Tibial nerve (tissue), 4 donors: ENCODE results near the gene ABHD11. TPM values are rescaled to one million over a fixed set of nuclear protein-coding genes. Genes with fewer than 3 reads are reported as not detected.

Experiments
- DNase-seq, 2 donors: peaks; one replicate each; pipeline ENCODE4 v3.0.0-alpha.2; 2019; ENCODE audit warnings: low spot score in 2 of 2
- H3K27ac ChIP-seq, 4 donors: fragments of 200-600 bp; sonication (generic) in 3 of 4; one replicate each; pipeline ENCODE4 v1.5.1; 2017 to 2019; ENCODE audit warnings: mild to moderate bottlenecking in 1 of 4
- H3K27me3 ChIP-seq, 2 donors: fragments of 200-600 bp; sonication (generic) in 1 of 2; one replicate each; pipeline versions ENCODE4 v1.5.1 to v1.6.0; 2017 to 2019
- H3K36me3 ChIP-seq, 3 donors: fragments of 200-600 bp; sonication (generic); one replicate each; pipeline ENCODE4 v1.5.1; 2018 to 2019
- H3K4me1 ChIP-seq, 4 donors: fragments of 200-600 bp; sonication (generic) in 3 of 4; one replicate each; pipeline ENCODE4 v1.5.1; 2017 to 2019
- H3K4me3 ChIP-seq, 4 donors: fragments of 200-600 bp; sonication (generic) in 3 of 4; one replicate each; pipeline ENCODE4 v1.5.1; 2017 to 2019; ENCODE audit warnings: mild to moderate bottlenecking in 1 of 4, moderate library complexity in 1 of 4
- H3K9me3 ChIP-seq, 4 donors: fragments of 200-600 bp; sonication (generic) in 3 of 4; one replicate each; pipeline ENCODE4 v1.5.1; 2017 to 2019
- CTCF ChIP-seq, 5 experiments: fragments of 200-600 bp in 3 of 5; fragments of 450-650 bp in 2 of 5; sonication (generic) in 3 of 5; IDR thresholded peaks; one replicate each; pipeline ENCODE4 v1.5.1; 2016 to 2019; ENCODE audit warnings: antibody characterized with exemption in 5 of 5, mild to moderate bottlenecking in 3 of 5, moderate library complexity in 2 of 5
- EP300 ChIP-seq, 2 donors: sonication (generic); formaldehyde crosslinking; IDR thresholded peaks; one replicate each; pipeline ENCODE4 v1.6.1; 2017; ENCODE audit warnings: antibody characterized with exemption in 2 of 2, mild to moderate bottlenecking in 1 of 2
- POLR2A ChIP-seq, 2 donors: fragments of 450-650 bp; IDR thresholded peaks; one replicate each; pipeline ENCODE4 v1.6.1; 2017; ENCODE audit warnings: antibody characterized with exemption in 2 of 2, mild to moderate bottlenecking in 2 of 2, moderate library complexity in 2 of 2
- WGBS, 2 donors: methylation state at CpG; one replicate each; pipeline ENCODE4 v1.1.5; 2018; 5-methylcytosine and 5-hydroxymethylcytosine counted together
- total RNA-seq, 4 donors: library from RNA; depleted of rRNA; stranded (reverse); fragments of >200 nt; gene quantifications; one replicate each; pipeline ENCODE4 v1.1.0, GENCODE V29; 2016

The ABHD11 gene
- total RNA-seq, 4 donors from 2014 or later: 7.5 to 19.2 (median 10.9) TPM

GRCh38 chr7:73761854-73762658 lies 23.5 kb upstream of the ABHD11 start:
- H3K27ac ChIP-seq: no peak overlapping the region
- TF ChIP-seq CTCF (IDR thresholded peaks at IDR 0.05) (no peak), EP300 (IDR thresholded peaks at IDR 0.05) (no peak), POLR2A (IDR thresholded peaks at IDR 0.05) (no peak)
- H3K4me3 ChIP-seq: no peak overlapping the region
- no peaks in the 10 kb centered on the region for H3K4me1 ChIP-seq
- no peaks in the 10 kb centered on the region for H3K9me3 ChIP-seq
- no peaks in the 10 kb centered on the region for H3K36me3 ChIP-seq
- no peaks in the 10 kb centered on the region for H3K27me3 ChIP-seq
- no peak for DNase-seq
- WGBS, 2 donors: 43 to 45% methylated on average over 7 to 8 of the region's 8 CpGs

- H3K4me3 ChIP-seq: no peak overlapping the region
- DNase-seq: no peak
- H3K27me3 ChIP-seq: no peaks in the 10 kb centered on the region
- H3K27ac ChIP-seq: peak overlapping the region in 1 of 4 donors; percentile 47
- no peaks in the 10 kb centered on the region for H3K36me3 ChIP-seq
- no peaks in the 10 kb centered on the region for H3K4me1 ChIP-seq
- H3K9me3 ChIP-seq: no peaks in the 10 kb centered on the region
- 80 to 91% methylated on average over 5 to 7 of the region's 7 CpGs for WGBS, 2 donors
- TF ChIP-seq POLR2A (IDR thresholded peaks at IDR 0.05): no peak
- no peak for TF ChIP-seq CTCF (IDR thresholded peaks at IDR 0.05)
- no peak for TF ChIP-seq EP300 (IDR thresholded peaks at IDR 0.05)
Measured at GRCh38 chr7:73758581-73759138, 20.1 kb upstream of the ABHD11 start.

GRCh38 chr7:73749931-73750776 lies 11.6 kb upstream of the ABHD11 start:
- DNase-seq: no peak
- Histone ChIP-seq H3K4me3 (no peak overlapping the region), H3K9me3 (no peaks in the 10 kb centered on the region), H3K4me1 (no peaks in the 10 kb centered on the region), H3K27ac (no peak overlapping the region), H3K36me3 (no peaks in the 10 kb centered on the region), H3K27me3 (no peaks in the 10 kb centered on the region)
- TF ChIP-seq EP300 (IDR thresholded peaks at IDR 0.05) (no peak), POLR2A (IDR thresholded peaks at IDR 0.05) (no peak), CTCF (IDR thresholded peaks at IDR 0.05) (no peak)
- 66 to 67% methylated on average over 16 of the region's 16 CpGs for WGBS, 2 donors

- no peak overlapping the region for H3K4me3 ChIP-seq
- no peaks in the 10 kb centered on the region for H3K36me3 ChIP-seq
- H3K27me3 ChIP-seq: no peaks in the 10 kb centered on the region
- no peak overlapping the region for H3K27ac ChIP-seq
- peaks cover 0 to 12% (median 5%) of the 10 kb centered on the region in 4 donors for H3K4me1 ChIP-seq
- WGBS, 2 donors: 65 to 78% methylated on average over 4 of the region's 4 CpGs
- no peak for TF ChIP-seq CTCF (IDR thresholded peaks at IDR 0.05)
- TF ChIP-seq POLR2A (IDR thresholded peaks at IDR 0.05): no peak
- no peak for TF ChIP-seq EP300 (IDR thresholded peaks at IDR 0.05)
- no peaks in the 10 kb centered on the region for H3K9me3 ChIP-seq
- no peak for DNase-seq
Measured at GRCh38 chr7:73746378-73746777, 7.8 kb upstream of the ABHD11 start.
